ENCODE measurements around the gene TNK2.
"Not testable (repeated sequence)": the region's sequence is repeated elsewhere in the genome, so short reads cannot be mapped to it uniquely, and the experiment has no call there.

Gene TNK2

GRCh38 chr3:195916991-195917390 is 8.6 kb upstream of the TNK2 start:
- DNase-seq (ENCODE audit: low spot score), result no peak

GRCh38 chr3:195916291-195916690 is 7.9 kb upstream of the TNK2 start:
- no peak for DNase-seq (ENCODE audit: low spot score)

DNA sequence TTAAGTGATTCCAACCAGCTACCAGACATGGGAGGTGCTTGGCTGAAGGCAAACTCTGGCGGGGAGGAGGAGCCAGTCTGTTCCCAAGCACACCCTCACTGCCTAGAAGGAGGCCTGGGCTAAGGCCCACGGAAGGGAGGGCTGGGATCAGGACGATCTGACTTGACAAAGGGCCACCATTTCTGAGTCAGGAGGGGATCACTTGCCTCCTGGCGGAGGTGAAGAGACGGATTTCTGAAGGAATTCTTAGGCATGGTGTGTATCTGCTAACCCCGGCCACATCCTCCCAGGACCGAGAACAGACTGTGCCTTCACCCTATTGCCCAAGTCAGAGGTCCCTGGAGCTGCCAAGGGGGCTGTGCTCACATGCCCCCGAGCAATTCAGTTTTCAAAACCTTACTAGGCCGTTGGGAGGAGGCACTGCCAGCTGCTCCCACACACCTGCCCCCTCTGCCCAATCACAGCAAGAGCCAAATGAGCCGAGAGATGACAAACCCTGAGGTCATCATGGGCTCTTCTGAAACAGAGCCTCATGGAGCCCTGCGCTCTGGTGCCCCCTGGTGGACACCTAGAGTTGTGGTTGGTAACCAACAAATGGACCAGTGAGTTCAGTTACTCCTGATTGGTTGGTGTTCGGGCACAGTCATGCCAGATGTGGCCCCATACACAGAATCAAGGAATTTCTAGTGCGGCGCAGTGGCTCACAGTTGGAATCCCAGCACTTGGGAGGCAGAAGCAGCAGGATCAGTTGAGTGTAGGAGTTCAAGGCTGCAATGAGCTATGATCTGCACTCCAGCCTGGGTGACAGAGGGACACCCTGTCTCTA is 6.5 kb upstream of the TNK2 start:
- DNase-seq (ENCODE audit: low spot score), result peak; percentile 92

- DNase-seq (ENCODE audit: low spot score), result not testable (repeated sequence)
Measured at GRCh38 chr3:195914146-195914545, 5.8 kb upstream of the TNK2 start.

GRCh38 chr3:195913382-195913781 is 5.0 kb upstream of the TNK2 start:
- no peak for DNase-seq (ENCODE audit: low spot score)

GRCh38 chr3:195911946-195912270 is 3.6 kb upstream of the TNK2 start:
- DNase-seq (ENCODE audit: low spot score), result no peak

DNA sequence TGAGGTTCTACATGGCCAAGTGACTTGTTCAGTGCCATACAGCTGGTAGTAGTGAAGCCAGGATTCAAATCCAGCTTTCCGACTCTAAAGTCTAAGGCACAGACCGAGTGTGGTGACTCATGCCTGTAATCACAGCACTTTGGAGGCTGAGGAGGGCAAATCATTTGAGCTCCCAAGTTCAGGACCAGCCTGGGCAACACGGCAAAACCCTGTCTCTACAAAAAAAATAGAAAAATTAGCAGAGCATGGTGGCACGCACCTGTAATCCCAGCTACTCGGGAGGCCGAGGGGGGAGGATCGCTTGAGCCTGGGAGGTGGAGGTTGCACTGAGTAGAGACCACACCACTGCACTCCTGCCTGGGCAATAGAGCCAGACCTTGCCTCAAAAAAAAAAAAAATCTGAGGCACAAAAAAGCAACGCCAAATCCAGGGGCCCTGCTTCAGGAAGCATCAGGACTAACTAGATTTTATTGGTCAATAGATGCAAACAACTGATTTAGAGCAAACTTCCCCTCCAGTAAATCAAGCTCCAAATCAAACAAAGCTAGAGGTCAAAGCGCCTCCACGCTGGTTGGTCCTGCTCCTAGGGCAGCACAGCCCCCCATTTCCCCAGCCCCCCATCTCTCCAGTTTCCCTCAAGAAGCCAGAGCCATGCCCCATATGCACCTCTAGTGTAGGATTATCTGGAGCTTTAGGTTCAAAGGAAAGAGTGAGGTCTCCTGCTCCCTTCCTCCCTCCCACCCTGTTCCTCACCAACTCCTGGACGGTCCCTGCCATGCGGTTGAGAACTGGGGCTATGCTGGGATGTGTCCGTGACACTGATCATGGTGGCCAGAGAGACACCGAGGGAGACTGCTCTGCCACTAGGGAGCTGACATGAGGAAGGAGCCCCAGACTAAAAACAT is 2.9 kb upstream of the TNK2 start:
- no peak for DNase-seq (ENCODE audit: low spot score)

GRCh38 chr3:195910499-195910845 is 2.1 kb upstream of the TNK2 start:
- no peak for DNase-seq (ENCODE audit: low spot score)

GRCh38 chr3:195909644-195910498 is 1.5 kb upstream of the TNK2 start:
- DNase-seq (ENCODE audit: low spot score), result peak; percentile 95

DNA sequence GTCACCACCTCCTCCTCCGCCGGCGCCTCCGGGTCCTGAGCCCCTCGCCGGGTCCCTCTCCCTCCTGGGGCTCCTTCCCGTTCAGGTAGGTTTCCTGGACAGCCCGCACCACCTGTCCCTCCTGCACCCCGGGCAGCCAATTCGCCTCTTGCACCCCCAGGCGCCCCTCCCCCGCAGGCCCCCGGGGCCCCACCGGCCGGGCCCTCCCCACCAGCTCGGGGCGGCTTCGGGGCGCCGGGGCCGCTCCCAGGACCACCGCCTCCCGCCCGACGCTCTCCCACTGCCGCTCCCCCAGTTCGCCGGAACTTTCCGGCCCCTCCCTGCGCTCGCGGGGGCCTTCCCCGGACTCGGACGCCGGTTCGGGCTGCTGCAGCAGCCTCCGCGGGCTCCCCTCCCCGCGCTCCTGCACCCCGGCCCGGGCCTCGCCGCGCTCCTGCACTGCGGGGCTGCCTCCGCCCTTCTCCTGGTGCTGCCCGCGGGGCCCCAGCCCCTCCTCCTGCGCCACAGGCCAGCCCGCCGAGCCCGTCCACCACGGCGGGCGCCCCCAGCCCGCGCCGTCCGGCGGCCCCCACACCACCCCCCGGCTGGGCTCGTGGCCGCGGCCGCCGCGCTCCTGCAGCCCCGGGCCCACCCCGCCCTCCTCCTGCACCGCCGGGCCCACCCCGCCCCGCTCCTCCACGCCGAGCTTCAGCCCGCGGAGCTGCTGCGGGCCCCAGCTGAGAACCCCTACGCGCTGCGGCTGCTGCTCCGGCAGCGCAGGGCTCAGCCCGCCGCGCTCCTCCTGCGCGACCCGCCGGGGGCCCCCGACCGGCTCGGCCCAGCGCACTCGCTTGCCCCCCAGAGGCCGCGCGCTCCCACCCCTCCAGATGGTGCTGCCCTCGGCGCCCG is 587 bp upstream of the TNK2 start:
- peak; percentile 58 for DNase-seq (ENCODE audit: low spot score)

DNA sequence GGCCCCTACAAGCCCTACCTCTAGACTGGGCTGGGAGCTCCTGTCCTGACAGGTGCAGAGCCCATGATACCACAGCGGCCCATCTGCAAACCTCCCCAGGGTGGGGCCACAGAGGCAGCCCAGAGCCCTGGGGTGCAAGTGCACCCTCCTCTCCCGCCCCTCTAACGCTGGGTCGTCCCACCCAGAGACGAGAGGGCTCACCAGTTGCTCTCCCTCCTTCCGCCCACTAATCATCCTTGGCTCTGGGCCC is 742 bp downstream of the TNK2 start:
- no peak for DNase-seq (ENCODE audit: low spot score)

DNA sequence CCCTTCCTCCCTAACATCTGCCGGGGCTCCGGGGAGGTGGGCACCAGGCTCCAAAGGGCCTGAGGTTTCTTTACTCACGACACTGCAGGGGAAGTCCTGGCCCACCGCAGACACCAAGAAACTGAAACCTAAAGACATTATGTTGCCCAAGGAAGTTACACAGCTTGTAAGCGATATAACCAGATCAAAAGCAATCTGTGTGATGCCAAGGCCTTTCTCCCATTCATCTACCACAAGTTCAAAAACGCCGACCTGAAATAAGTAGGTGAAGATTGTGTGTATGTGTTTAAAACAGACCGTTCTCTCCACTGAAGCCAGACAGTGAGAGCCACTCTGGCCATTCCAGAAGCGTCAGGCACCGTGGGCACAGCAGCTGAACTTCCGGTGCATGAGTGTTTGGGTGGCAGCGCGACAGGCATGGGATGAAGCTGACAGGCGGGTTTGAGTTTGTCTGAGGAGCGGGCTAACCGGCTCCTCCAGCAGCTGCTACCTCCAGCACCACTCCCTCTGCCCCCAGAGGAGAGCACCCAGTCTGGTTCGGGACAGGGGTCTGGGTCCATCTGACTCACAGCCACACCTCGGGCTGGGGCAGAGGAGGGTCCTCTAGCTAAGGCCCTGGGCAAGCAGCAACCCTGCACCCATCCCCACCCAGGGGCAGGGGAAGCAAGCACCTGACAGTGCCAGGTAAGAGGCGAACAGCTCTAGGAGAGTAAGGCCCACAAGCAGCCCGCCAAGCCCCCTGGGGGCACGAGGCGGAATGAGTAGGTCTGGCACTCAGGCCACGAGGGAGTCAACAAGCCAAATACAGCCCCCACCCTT is 1.3 kb downstream of the TNK2 start:
- no peak for DNase-seq (ENCODE audit: low spot score)

- DNase-seq (ENCODE audit: low spot score), result no peak
Measured at GRCh38 chr3:195905970-195906864, 2.1 kb downstream of the TNK2 start.

GRCh38 chr3:195904368-195904767 is 4.0 kb downstream of the TNK2 start:
- DNase-seq (ENCODE audit: low spot score), result no peak

DNA sequence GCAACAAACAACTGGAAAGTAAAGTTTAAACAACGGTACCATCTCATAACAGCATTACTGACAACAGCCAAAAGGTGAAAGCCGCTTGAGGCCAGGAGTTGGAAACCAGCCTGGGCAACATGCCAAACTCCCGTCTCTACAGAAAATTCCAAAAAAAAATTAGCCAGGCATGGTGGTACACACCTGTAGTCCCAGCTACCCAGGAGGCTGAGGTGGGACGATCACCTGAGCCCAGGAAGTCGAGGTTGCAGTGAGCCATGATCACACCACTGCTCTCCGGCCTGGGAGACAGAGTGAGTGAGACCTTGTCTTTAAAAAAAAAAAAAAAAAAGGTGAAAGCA is 4.4 kb downstream of the TNK2 start:
- DNase-seq (ENCODE audit: low spot score), result no peak

- not testable (repeated sequence) for DNase-seq (ENCODE audit: low spot score)
Measured at GRCh38 chr3:195902634-195903033, 5.7 kb downstream of the TNK2 start.

DNA sequence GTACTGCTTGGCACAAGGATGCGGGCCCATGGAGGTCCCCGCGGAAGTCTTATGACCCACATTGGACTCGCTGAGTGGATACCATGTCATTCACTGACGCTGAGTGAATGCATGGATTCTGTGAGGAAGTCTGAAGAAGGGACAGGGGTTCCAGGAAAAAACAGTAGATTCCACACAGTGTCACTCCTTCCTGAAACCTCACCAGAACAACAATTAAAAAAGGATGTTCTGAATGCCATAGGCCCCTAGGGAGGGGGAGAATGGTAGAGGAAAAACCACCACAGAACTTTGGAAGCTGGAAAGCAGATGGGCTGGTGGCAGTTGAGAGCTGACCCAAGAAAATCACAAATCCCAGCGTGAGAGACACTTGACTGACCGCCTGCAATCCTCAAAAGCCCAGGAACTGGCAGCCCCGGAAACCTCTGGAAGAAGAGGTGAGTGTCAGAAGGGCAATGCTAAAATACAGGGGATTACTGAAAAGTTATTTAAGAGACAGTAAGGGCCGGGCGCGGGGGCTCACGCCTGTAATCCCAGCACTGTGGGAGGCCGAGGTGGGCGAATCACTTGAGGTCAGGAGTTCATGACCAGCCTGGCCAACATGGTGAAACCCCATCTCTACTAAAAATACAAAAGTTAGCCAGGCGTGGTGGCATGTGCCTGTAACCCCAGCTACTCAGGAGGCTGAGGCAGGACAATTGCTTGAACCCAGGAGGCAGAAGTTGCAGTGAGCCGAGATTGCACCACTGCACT is 6.3 kb downstream of the TNK2 start:
- not testable (repeated sequence) for DNase-seq (ENCODE audit: low spot score)

DNA sequence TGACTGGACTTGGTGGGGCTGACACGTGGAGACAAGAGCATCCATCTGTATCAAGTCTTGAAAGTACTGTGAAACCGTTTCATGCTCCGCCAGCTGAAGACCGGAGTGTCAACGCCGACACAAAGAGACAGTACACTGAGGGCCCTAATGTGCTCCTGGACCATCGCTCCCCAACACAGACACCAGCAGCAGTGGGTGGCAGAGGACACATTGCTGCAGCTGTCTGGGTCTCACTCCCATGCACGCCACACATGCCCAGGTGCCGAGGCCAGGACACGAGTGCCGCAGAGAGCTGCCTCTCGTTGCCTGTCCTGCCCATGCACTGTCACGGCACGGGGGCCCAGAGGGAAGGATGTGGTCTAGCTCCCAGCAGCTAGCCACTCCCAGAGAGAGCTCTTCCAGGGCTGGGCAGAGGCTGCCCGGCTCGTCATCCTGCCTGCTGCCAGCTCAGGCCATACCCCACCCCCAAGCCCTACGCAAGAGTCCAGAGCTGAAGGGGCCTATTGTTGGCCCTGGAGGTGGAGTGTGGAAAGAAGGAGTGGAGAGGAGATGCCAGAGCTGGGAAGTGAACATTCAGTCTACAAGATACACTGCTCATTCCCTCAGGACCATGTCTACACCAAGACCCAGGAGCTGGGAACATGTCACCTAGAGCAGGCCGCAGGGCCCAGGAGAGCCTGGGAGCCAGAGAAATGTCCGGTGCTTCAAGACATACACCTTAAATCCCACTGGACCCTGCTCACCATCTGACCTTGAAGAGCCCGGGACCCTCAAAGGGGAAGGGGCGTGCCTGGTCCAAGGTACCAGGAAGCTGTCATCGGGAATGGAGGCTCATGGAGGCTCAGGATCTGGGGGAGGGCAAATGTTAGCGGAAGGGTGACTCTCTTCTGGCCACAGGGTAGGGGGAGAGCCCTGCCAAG is 7.7 kb downstream of the TNK2 start:
- no peak for DNase-seq (ENCODE audit: low spot score)
